DOHH2 (cell line): Measurements from ENCODE around the gene CDH16.

Experiments used
- H3F3A ChIP-seq: fragments of 200-600 bp; sonication (generic), shearing (Covaris generic); 2 replicates; pipeline ENCODE4 v1.6.0; 2016; ENCODE audit warnings: antibody characterized with exemption, mild to moderate bottlenecking; ENCODE audit not compliant: control insufficient read depth, insufficient read depth
- H3K27ac ChIP-seq: fragments of 200-600 bp; sonication (generic); 2 replicates; pipeline ENCODE4 v1.5.1; 2014; ENCODE audit warnings: low read depth, mild to moderate bottlenecking, low read length, moderate library complexity
- H3K27me3 ChIP-seq: fragments of 200-600 bp; sonication (generic); 2 replicates; pipeline ENCODE4 v1.6.1; 2014; ENCODE audit warnings: mild to moderate bottlenecking, low read length, mixed read lengths; ENCODE audit not compliant: control insufficient read depth
- H3K36me3 ChIP-seq: fragments of 200-600 bp; sonication (generic); 2 replicates; pipeline ENCODE4 v1.6.1; 2014; ENCODE audit warnings: mild to moderate bottlenecking, low read length, moderate library complexity, mixed read lengths; ENCODE audit not compliant: control insufficient read depth
- H3K4me1 ChIP-seq: fragments of 200-600 bp; sonication (generic); 2 replicates; pipeline ENCODE4 v1.6.1; 2014; ENCODE audit warnings: mild to moderate bottlenecking, low read length, mixed read lengths; ENCODE audit not compliant: control insufficient read depth
- H3K4me2 ChIP-seq: fragments of 200-600 bp; sonication (generic); 2 replicates; pipeline ENCODE4 v1.6.0; 2014; ENCODE audit warnings: mild to moderate bottlenecking, low read length, moderate library complexity
- H3K4me3 ChIP-seq: fragments of 200-600 bp; sonication (generic); 2 replicates; pipeline ENCODE4 v1.5.1; 2014; ENCODE audit warnings: mild to moderate bottlenecking, low read length, mixed read lengths
- H3K79me2 ChIP-seq: fragments of 200-600 bp; sonication (generic); 2 replicates; pipeline ENCODE4 v1.6.1; 2014; ENCODE audit warnings: mild to moderate bottlenecking, low read length, mixed read lengths; ENCODE audit not compliant: control insufficient read depth
- H3K9me2 ChIP-seq: fragments of 200-600 bp; sonication (generic); replicated peaks from 2 replicates; pipeline ENCODE4 v1.6.1; 2014; ENCODE audit warnings: mild to moderate bottlenecking, low read length, mixed read lengths; ENCODE audit not compliant: control insufficient read depth
- H3K9me3 ChIP-seq: fragments of 200-600 bp; sonication (generic); 2 replicates; pipeline ENCODE4 v1.6.1; 2014; ENCODE audit warnings: antibody characterized with exemption, low read length, mixed read lengths; ENCODE audit not compliant: control insufficient read depth, insufficient read depth
- H4K20me1 ChIP-seq: fragments of 200-600 bp; sonication (generic); 2 replicates; pipeline ENCODE4 v1.6.0; 2014; ENCODE audit warnings: low read depth, mild to moderate bottlenecking, antibody characterized with exemption, low read length, moderate library complexity; ENCODE audit not compliant: control insufficient read depth, insufficient read depth
- CTCF ChIP-seq: fragments of 200-600 bp; sonication (generic); IDR thresholded peaks from one replicate; pipeline ENCODE4 v1.5.1; 2014; ENCODE audit warnings: antibody characterized with exemption, mild to moderate bottlenecking, low read depth, low read length; ENCODE audit not compliant: poor library complexity, severe bottlenecking
- EZH2phosphoT487 ChIP-seq: fragments of 200-600 bp; sonication (generic); IDR thresholded peaks from 2 replicates; pipeline ENCODE4 v1.6.1; 2017; ENCODE audit warnings: borderline replicate concordance, mild to moderate bottlenecking, antibody characterized with exemption, low read length, moderate library complexity, mixed read lengths

The CDH16 gene

GRCh38 chr16:66908762-66909559 is 9.7 kb downstream of the CDH16 start:
- Histone ChIP-seq H3K27me3 (peaks cover 7% of the 10 kb centered on the region), H3K36me3 (no peaks in the 10 kb centered on the region), H4K20me1 (no peaks in the 10 kb centered on the region), H3K4me2 (no peak overlapping the region), H3F3A (no peaks in the 10 kb centered on the region), H3K4me1 (peaks cover 5% of the 10 kb centered on the region; the same call in 1 of the 2 replicates), H3K27ac (no peak overlapping the region), H3K9me2 (no peaks in the 10 kb centered on the region), H3K79me2 (no peaks in the 10 kb centered on the region), H3K9me3 (no peaks in the 10 kb centered on the region), H3K4me3 (no peak overlapping the region)
- TF ChIP-seq CTCF (no peak), EZH2phosphoT487 (no peak)

- Histone ChIP-seq H3K36me3 (no peaks in the 10 kb centered on the region), H3K27me3 (peaks cover 7% of the 10 kb centered on the region), H4K20me1 (no peaks in the 10 kb centered on the region), H3K9me3 (no peaks in the 10 kb centered on the region), H3K4me3 (no peak overlapping the region), H3K4me2 (no peak overlapping the region), H3K4me1 (peaks cover 5% of the 10 kb centered on the region; the same call in 1 of the 2 replicates), H3K9me2 (no peaks in the 10 kb centered on the region), H3K27ac (no peak overlapping the region), H3F3A (no peaks in the 10 kb centered on the region), H3K79me2 (no peaks in the 10 kb centered on the region)
- TF ChIP-seq EZH2phosphoT487 = no peak
- no peak for TF ChIP-seq CTCF
These were observed 10.6 kb downstream of the CDH16 start for GRCh38 chr16:66908116-66908515.

- Histone ChIP-seq H3K27ac (no peak overlapping the region), H3K9me2 (no peaks in the 10 kb centered on the region), H3K9me3 (no peaks in the 10 kb centered on the region), H3K4me2 (no peak overlapping the region), H3K36me3 (no peaks in the 10 kb centered on the region), H3K79me2 (no peaks in the 10 kb centered on the region), H3F3A (no peaks in the 10 kb centered on the region), H3K4me3 (no peak overlapping the region), H3K27me3 (peaks cover 7% of the 10 kb centered on the region), H3K4me1 (peaks cover 5% of the 10 kb centered on the region; the same call in 1 of the 2 replicates), H4K20me1 (no peaks in the 10 kb centered on the region)
- TF ChIP-seq EZH2phosphoT487 (no peak), CTCF (no peak)
These were observed 11.5 kb downstream of the CDH16 start for GRCh38 chr16:66906916-66907836.
